HepG2 (cell line): Measurements from ENCODE around the gene IQSEC1. TPM values are rescaled to one million over a fixed set of nuclear protein-coding genes. Genes with fewer than 3 reads are reported as not detected.

Experiments
- ATAC-seq: fragments of 200-7000 bp; cut with Tn5 transposase; 3 replicates; pipeline ENCODE4 v1.9.1; 2020; ENCODE audit warnings: mild to moderate bottlenecking, moderate library complexity
- BruUV-seq: library from RNA; stranded (reverse); fragments of 400-500 nt; replicated peaks from 2 replicates; lab custom pipeline; 2021; lab: Mats Ljungman, UMichigan
- CTCF ChIA-PET: fragments of 300-600 bp; formaldehyde crosslinking; extraction: SDS; loops from one replicate; lab custom pipeline; 2021; ENCODE audit warnings: low total read pairs, inconsistent platforms, low intra/inter-chr PET ratio; lab: Yijun Ruan, JAX
- POLR2A ChIA-PET: fragments of 350-600 bp; sonication (Branson Sonifier 250); formaldehyde crosslinking; loops from one replicate; lab custom pipeline; 2020; ENCODE audit warnings: antibody characterized with exemption, inconsistent platforms; lab: Yijun Ruan, JAX
- DNase-seq: peaks from one replicate; pipeline ENCODE4 v3.0.0-alpha.2; 2015; ENCODE audit warnings: low spot score
- FAIRE-seq: peaks from 3 replicates; lab custom pipeline; 2011; peaks lifted over from hg19 to GRCh38; lab: Jason Lieb, UNC
- H2AFZ ChIP-seq: one replicate; pipeline ENCODE4 v1.6.1; 2011; ENCODE audit warnings: low read length, inconsistent platforms
- H3K27ac ChIP-seq: fragments of 300-600 bp; 3 replicates; pipeline ENCODE4 v1.8.0; 2011; ENCODE audit warnings: mixed run types, mild to moderate bottlenecking, mixed read lengths, low read length, inconsistent platforms; ENCODE audit not compliant: insufficient read depth; ENCODE audit errors: extremely low read length
- H3K27me3 ChIP-seq, 2 experiments: fragments of 200-600 bp in 1 of 2; 2 replicates in 1 of 2; 3 replicates in 1 of 2; pipeline versions ENCODE4 v1.6.0 to v1.8.0; 2011; ENCODE audit warnings: low read length in 2 of 2, mild to moderate bottlenecking in 2 of 2, moderate library complexity in 2 of 2, inconsistent platforms in 1 of 2; ENCODE audit not compliant: insufficient read depth in 2 of 2, control insufficient read depth in 1 of 2
- H3K36me3 ChIP-seq, 2 experiments: fragments of 200-600 bp in 1 of 2; replicated peaks in 1 of 2; 2 replicates in 1 of 2; 3 replicates in 1 of 2; pipeline versions ENCODE4 v1.5.1 to v1.8.0; 2011; ENCODE audit warnings: low read length in 2 of 2, inconsistent platforms in 1 of 2; ENCODE audit not compliant: insufficient read depth in 2 of 2, control insufficient read depth in 1 of 2
- H3K4me1 ChIP-seq: 2 replicates; pipeline ENCODE4 v1.5.1; 2012; ENCODE audit warnings: low read length, inconsistent platforms; ENCODE audit not compliant: insufficient read depth
- H3K4me2 ChIP-seq: 2 replicates; pipeline ENCODE4 v1.6.0; 2011; ENCODE audit warnings: low read depth, low read length, inconsistent platforms
- H3K4me3 ChIP-seq, 3 experiments: fragments of 200-600 bp in 1 of 3; sonication (generic), shearing (Covaris generic) in 1 of 3; replicated peaks in 1 of 3; 2 replicates each; pipeline ENCODE4 v1.5.1; 2011 to 2016; ENCODE audit warnings: low read length in 3 of 3, inconsistent platforms in 2 of 3, low read depth in 2 of 3, mild to moderate bottlenecking in 2 of 3, control low read depth in 1 of 3, mixed read lengths in 1 of 3; ENCODE audit not compliant: insufficient read depth in 1 of 3
- H3K79me2 ChIP-seq: one replicate; pipeline ENCODE4 v1.6.1; 2011; ENCODE audit warnings: low read length, inconsistent platforms; ENCODE audit not compliant: insufficient read depth
- H3K9ac ChIP-seq: 2 replicates; pipeline ENCODE4 v1.6.0; 2011; ENCODE audit warnings: mild to moderate bottlenecking, low read depth, low read length, inconsistent platforms; ENCODE audit not compliant: insufficient read depth
- H3K9me3 ChIP-seq: 2 replicates; pipeline ENCODE4 v1.5.1; 2012; ENCODE audit warnings: mild to moderate bottlenecking, low read length
- H4K20me1 ChIP-seq: 2 replicates; pipeline ENCODE4 v1.6.0; 2011; ENCODE audit warnings: inconsistent platforms, mild to moderate bottlenecking, low read length, moderate library complexity; ENCODE audit not compliant: insufficient read depth
- ASH2L ChIP-seq: fragments of 300-600, 200-600 bp; sonication (generic); IDR thresholded peaks from 2 replicates; pipeline ENCODE4 v1.7.0; 2017; ENCODE audit warnings: low read depth, mild to moderate bottlenecking, moderate library complexity, mixed read lengths, low read length; ENCODE audit not compliant: insufficient read length
- MBD4 ChIP-seq: IDR thresholded peaks from 2 replicates; pipeline ENCODE4 v1.6.1; 2012; ENCODE audit warnings: low read length, inconsistent platforms, borderline replicate concordance
- NR2F1 ChIP-seq, 2 experiments: fragments of 450-650 bp in 1 of 2; formaldehyde crosslinking in 1 of 2; IDR thresholded peaks; 2 replicates each; pipeline versions ENCODE4 v1.5.0 to v1.6.1; 2016 to 2020; ENCODE audit warnings: mild to moderate bottlenecking in 1 of 2, missing compliant biosample characterization in 1 of 2, missing genetic modification reagents in 1 of 2, moderate library complexity in 1 of 2
- NR2F2 ChIP-seq: IDR thresholded peaks from 2 replicates; pipeline ENCODE4 v1.6.1; 2012; ENCODE audit warnings: low read depth, inconsistent platforms, borderline replicate concordance
- SALL2 ChIP-seq: sonication (generic); formaldehyde crosslinking; IDR thresholded peaks from 2 replicates; pipeline ENCODE4 v1.8.1; 2023; ENCODE audit warnings: mild to moderate bottlenecking, missing genetic modification reagents, inconsistent platforms
- ZFP36L1 ChIP-seq: sonication (generic); formaldehyde crosslinking; IDR thresholded peaks from 2 replicates; pipeline ENCODE4 v1.8.0; 2022; ENCODE audit warnings: mild to moderate bottlenecking, missing genetic modification reagents, moderate library complexity
- ZNF235 ChIP-seq: sonication (generic); formaldehyde crosslinking; IDR thresholded peaks from 2 replicates; pipeline ENCODE4 v1.8.1; 2023; ENCODE audit warnings: mild to moderate bottlenecking, missing genetic modification reagents, borderline replicate concordance
- ZNF549 ChIP-seq: sonication (generic); formaldehyde crosslinking; IDR thresholded peaks from 2 replicates; pipeline ENCODE4 v1.5.0; 2020; ENCODE audit warnings: missing genetic modification reagents
- ZNF841 ChIP-seq: sonication (generic); formaldehyde crosslinking; IDR thresholded peaks from 2 replicates; pipeline ENCODE4 v1.8.1; 2023; ENCODE audit warnings: missing genetic modification reagents, borderline replicate concordance
- WGBS: methylation state at CpG from one replicate; pipeline ENCODE4 v1.1.6; 2017; ENCODE audit warnings: low lambda C conversion rate; 5-methylcytosine and 5-hydroxymethylcytosine counted together
- in situ Hi-C: cut with HindIII; loops from 2 replicates; pipeline ENCODE4 v1.10.0; 2017; ENCODE audit warnings: low pct_unique_long_range_greater_than_20kb; ENCODE audit not compliant: extremely low pct_ligation_motif_present
- intact Hi-C: fragments of 100-400 bp; cut with micrococcal nuclease; formaldehyde crosslinking; loops from one replicate; pipeline ENCODE4 v1.10.0; 2022; ENCODE audit not compliant: unreplicated experiment
- polyA plus RNA-seq, 8 experiments: library from polyadenylated mRNA; depleted of rRNA in 3 of 8; stranded (reverse) in 7 of 8; unstranded in 1 of 8; fragments of >200 nt; fragmentation: Illumina TruSeq in 4 of 8; extraction: Trizol in 4 of 8; gene quantifications; 2 replicates each; pipeline versions ENCODE4 v1.2.1 to v1.2.3, GENCODE V29; 2011 to 2016; ENCODE audit warnings: low read depth in 4 of 8, missing spikeins in 1 of 8, mixed read lengths in 1 of 8; ENCODE audit not compliant: insufficient read depth in 1 of 8
- total RNA-seq, 5 experiments: library from RNA; depleted of rRNA; stranded (reverse); fragments of >200 nt; fragmentation: Illumina TruSeq; extraction: Trizol; gene quantifications; 2 replicates each; pipeline ENCODE4 v1.2.3, GENCODE V29; 2016; ENCODE audit warnings: low read depth in 1 of 5
- TF ChIP-seq, protein P1 (sequence below): sonication (generic); formaldehyde crosslinking; IDR thresholded peaks from 2 replicates; pipeline ENCODE4 v1.5.1; 2020; ENCODE audit warnings: mild to moderate bottlenecking, missing genetic modification reagents, moderate library complexity

The IQSEC1 gene
- total and polyA plus RNA-seq, 2 of the 13 experiments (the other 11 are each of a cell fraction or from before 2014, with no cell fraction given), result 17.4 to 20.2 TPM

DNA sequence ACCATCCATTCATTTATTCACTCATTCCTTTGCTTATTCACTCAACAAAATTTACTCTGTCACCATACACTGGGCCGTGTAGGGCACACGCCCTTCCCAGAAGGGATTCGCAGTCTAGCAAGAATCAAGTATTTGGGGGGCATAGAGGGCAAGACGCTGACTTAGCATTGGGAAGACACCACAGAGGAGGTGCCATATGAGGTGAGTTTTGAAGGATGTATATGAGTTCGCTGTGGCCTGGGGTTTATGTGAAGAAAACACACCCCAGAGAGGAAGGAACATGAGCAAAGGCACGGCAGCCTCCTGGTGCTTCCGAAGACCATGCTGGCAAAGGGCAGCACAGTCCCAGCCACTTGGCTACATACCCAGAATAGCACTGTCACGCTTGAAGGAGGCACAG, 23.1 kb upstream of the IQSEC1 start:
- Histone ChIP-seq H3K4me1 (peaks cover 10% of the 10 kb centered on the region), H3K9me3 (no peaks in the 10 kb centered on the region), H3K4me3 (no peak overlapping the region), H3K9ac (no peak overlapping the region), H3K36me3 (peaks cover 0 to 8% of the 10 kb centered on the region in 2 experiments; a peak in 4 of 5 replicates), H3K79me2 (no peaks in the 10 kb centered on the region), H3K27me3 (no peaks in the 10 kb centered on the region), H4K20me1 (0 out of 2 replicates have a peak, but pooled peaks cover 2% of the 10 kb centered on the region), H2AFZ (no peak overlapping the region), H3K4me2 (no peak overlapping the region), H3K27ac (no peak overlapping the region)
- DNase-seq (no peak), FAIRE-seq (no peak), ATAC-seq (no peak)
- in situ Hi-C loops (loop anchor here (10.0 kb wide), 1 partner anchor 368 kb away; no protein-coding TSS in a partner anchor), intact Hi-C loops (no loop called here)
- TF ChIP-seq ZNF235 (CRISPR knock-in tag), result no peak
- no peak for TF ChIP-seq ZFP36L1
- TF ChIP-seq NR2F1 (CRISPR knock-in tag; IDR thresholded peaks at IDR 0.05), result no peak
- TF ChIP-seq ZNF549 (CRISPR knock-in tag), result no peak
- no peak for TF ChIP-seq ASH2L
- no peak for TF ChIP-seq SALL2 (CRISPR knock-in tag)
- ChIA-PET CTCF (no interaction called here), POLR2A (no interaction called here)
- BruUV-seq, result no TSS peak
- WGBS, result 91% methylated on average over 7 of the region's 8 CpGs

DNA sequence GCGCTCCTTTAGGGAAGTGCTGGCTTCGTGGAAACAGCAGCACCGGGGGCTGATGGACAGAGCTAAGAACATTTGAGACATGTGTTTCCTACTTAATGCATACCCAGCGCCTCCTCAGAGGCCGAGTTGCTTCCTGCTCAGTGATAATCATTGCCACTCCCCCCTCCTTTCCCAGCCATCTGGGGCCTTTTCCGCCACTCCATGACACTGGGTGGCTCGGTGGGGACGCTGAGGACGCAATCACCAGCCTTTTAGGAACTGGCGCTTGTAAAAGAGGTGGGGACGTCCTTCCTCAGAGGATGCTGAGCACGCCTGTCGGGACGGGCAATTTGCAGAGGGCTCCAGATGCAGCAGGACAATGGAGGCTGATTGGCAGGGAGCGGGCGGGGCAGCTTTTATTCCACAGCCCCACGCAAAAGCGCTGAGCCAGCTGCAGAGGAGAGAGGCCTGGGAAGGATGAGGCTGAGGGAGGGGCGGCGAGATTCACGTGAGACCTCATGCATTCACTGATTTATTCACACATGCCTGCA, 22.2 kb upstream of the IQSEC1 start:
- ATAC-seq, result no peak
- in situ Hi-C loops (loop anchor here (10.0 kb wide), 1 partner anchor 369 kb away; no protein-coding TSS in a partner anchor), intact Hi-C loops (no loop called here)
- Histone ChIP-seq H3K4me2 (no peak overlapping the region), H3K36me3 (peaks cover 0 to 11% of the 10 kb centered on the region in 2 experiments; a peak in 4 of 5 replicates), H3K79me2 (no peaks in the 10 kb centered on the region), H3K27me3 (no peaks in the 10 kb centered on the region), H3K4me1 (peaks cover 16% of the 10 kb centered on the region), H3K9ac (no peak overlapping the region), H3K27ac (no peak overlapping the region), H3K9me3 (no peaks in the 10 kb centered on the region), H2AFZ (no peak overlapping the region), H3K4me3 (no peak overlapping the region), H4K20me1 (0 out of 2 replicates have a peak, but pooled peaks cover 2% of the 10 kb centered on the region)
- no TSS peak for BruUV-seq
- TF ChIP-seq, protein P1, sequence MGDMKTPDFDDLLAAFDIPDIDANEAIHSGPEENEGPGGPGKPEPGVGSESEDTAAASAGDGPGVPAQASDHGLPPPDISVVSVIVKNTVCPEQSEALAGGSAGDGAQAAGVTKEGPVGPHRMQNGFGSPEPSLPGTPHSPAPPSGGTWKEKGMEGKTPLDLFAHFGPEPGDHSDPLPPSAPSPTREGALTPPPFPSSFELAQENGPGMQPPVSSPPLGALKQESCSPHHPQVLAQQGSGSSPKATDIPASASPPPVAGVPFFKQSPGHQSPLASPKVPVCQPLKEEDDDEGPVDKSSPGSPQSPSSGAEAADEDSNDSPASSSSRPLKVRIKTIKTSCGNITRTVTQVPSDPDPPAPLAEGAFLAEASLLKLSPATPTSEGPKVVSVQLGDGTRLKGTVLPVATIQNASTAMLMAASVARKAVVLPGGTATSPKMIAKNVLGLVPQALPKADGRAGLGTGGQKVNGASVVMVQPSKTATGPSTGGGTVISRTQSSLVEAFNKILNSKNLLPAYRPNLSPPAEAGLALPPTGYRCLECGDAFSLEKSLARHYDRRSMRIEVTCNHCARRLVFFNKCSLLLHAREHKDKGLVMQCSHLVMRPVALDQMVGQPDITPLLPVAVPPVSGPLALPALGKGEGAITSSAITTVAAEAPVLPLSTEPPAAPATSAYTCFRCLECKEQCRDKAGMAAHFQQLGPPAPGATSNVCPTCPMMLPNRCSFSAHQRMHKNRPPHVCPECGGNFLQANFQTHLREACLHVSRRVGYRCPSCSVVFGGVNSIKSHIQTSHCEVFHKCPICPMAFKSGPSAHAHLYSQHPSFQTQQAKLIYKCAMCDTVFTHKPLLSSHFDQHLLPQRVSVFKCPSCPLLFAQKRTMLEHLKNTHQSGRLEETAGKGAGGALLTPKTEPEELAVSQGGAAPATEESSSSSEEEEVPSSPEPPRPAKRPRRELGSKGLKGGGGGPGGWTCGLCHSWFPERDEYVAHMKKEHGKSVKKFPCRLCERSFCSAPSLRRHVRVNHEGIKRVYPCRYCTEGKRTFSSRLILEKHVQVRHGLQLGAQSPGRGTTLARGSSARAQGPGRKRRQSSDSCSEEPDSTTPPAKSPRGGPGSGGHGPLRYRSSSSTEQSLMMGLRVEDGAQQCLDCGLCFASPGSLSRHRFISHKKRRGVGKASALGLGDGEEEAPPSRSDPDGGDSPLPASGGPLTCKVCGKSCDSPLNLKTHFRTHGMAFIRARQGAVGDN (CRISPR knock-in tag), result no peak
- TF ChIP-seq MBD4, result no peak
- TF ChIP-seq NR2F2, result no peak
- TF ChIP-seq ZNF841, result no peak
- FAIRE-seq, result no peak
- ChIA-PET POLR2A (no interaction called here), CTCF (no interaction called here)
- no peak for DNase-seq
- 91% methylated on average over 14 of the region's 21 CpGs for WGBS
